H1 (cell line): Measurements from ENCODE around the gene STARD13. TPM values are rescaled to one million over a fixed set of nuclear protein-coding genes. Genes with fewer than 3 reads are reported as not detected.

Source experiments
- CTCF ChIA-PET: fragments of 300-600 bp; sonication (Branson Sonifier 250); formaldehyde crosslinking; loops from one replicate; lab custom pipeline; 2021; ENCODE audit not compliant: partially characterized antibody; lab: Charles Lee
- POLR2A ChIA-PET: fragments of 300-600 bp; sonication (Branson Sonifier 250); formaldehyde crosslinking; loops from one replicate; lab custom pipeline; 2021; ENCODE audit warnings: inconsistent platforms; ENCODE audit not compliant: partially characterized antibody; lab: Charles Lee
- DNase-seq, 2 experiments: peaks; one replicate each; pipeline versions ENCODE4 v3.0.0 to v3.0.0-alpha.2; 2010 to 2022; ENCODE audit warnings: low spot score in 2 of 2, low read depth in 1 of 2, mixed read lengths in 1 of 2
- FAIRE-seq: peaks from 2 replicates; lab custom pipeline; 2011; peaks lifted over from hg19 to GRCh38; lab: Jason Lieb, UNC
- H2AFZ ChIP-seq: 2 replicates; pipeline ENCODE4 v1.8.1; 2012; ENCODE audit warnings: low read length, inconsistent platforms
- H2AK5ac ChIP-seq: 2 replicates; pipeline ENCODE4 v1.6.1; 2013; ENCODE audit warnings: low read depth, low read length
- H2BK120ac ChIP-seq: replicated peaks from 2 replicates; pipeline ENCODE3; 2013; ENCODE audit warnings: low read depth, low read length, inconsistent platforms
- H2BK12ac ChIP-seq: 2 replicates; pipeline ENCODE4 v1.6.1; 2013; ENCODE audit warnings: low read depth, low read length
- H2BK15ac ChIP-seq: 2 replicates; pipeline ENCODE4 v1.6.1; 2013; ENCODE audit warnings: low read length
- H2BK20ac ChIP-seq: 2 replicates; pipeline ENCODE4 v1.6.1; 2013; ENCODE audit warnings: low read length
- H2BK5ac ChIP-seq: 2 replicates; pipeline ENCODE4 v1.6.1; 2013; ENCODE audit warnings: low read depth, low read length
- H3K14ac ChIP-seq: 2 replicates; pipeline ENCODE4 v1.6.1; 2013; ENCODE audit warnings: inconsistent platforms; ENCODE audit not compliant: insufficient read length
- H3K18ac ChIP-seq: 2 replicates; pipeline ENCODE4 v1.6.1; 2013; ENCODE audit warnings: low read length; ENCODE audit errors: extremely low read depth
- H3K23ac ChIP-seq: 2 replicates; pipeline ENCODE4 v1.6.1; 2013; ENCODE audit warnings: inconsistent platforms; ENCODE audit not compliant: insufficient read length
- H3K23me2 ChIP-seq: 2 replicates; pipeline ENCODE4 v1.6.1; 2013; ENCODE audit warnings: low read depth, low read length
- H3K27ac ChIP-seq: 2 replicates; pipeline ENCODE4 v1.6.1; 2011; ENCODE audit warnings: low read depth, low read length, inconsistent platforms
- H3K27me3 ChIP-seq, 4 experiments: replicated peaks in 1 of 4; 1 replicate in 1 of 4; 2 replicates in 3 of 4; pipeline versions ENCODE4 v1.6.1 to v1.8.1; 2011 to 2013; ENCODE audit warnings: low read length in 3 of 4, mild to moderate bottlenecking in 3 of 4, inconsistent platforms in 2 of 4, mixed read lengths in 2 of 4, moderate library complexity in 1 of 4; ENCODE audit not compliant: control insufficient read depth in 3 of 4, insufficient read depth in 3 of 4; ENCODE audit errors: extremely low read depth in 1 of 4
- H3K36me3 ChIP-seq, 4 experiments: 2 replicates each; pipeline versions ENCODE4 v1.6.1 to v1.8.1; 2011 to 2013; ENCODE audit warnings: mild to moderate bottlenecking in 4 of 4, low read length in 3 of 4, moderate library complexity in 2 of 4, control low read depth in 1 of 4, inconsistent platforms in 1 of 4; ENCODE audit not compliant: insufficient read depth in 4 of 4, control insufficient read depth in 2 of 4
- H3K4ac ChIP-seq: replicated peaks from 2 replicates; pipeline ENCODE3; 2013; ENCODE audit warnings: low read length, low read depth, mixed read lengths, inconsistent platforms; ENCODE audit not compliant: insufficient read length
- H3K4me1 ChIP-seq, 4 experiments: replicated peaks in 1 of 4; 1 replicate in 1 of 4; 2 replicates in 3 of 4; pipeline versions ENCODE4 v1.6.1 to v1.8.1; 2011 to 2013; ENCODE audit warnings: low read length in 3 of 4, inconsistent platforms in 2 of 4, mixed read lengths in 1 of 4; ENCODE audit not compliant: insufficient read depth in 4 of 4, control insufficient read depth in 3 of 4
- H3K4me2 ChIP-seq, 2 experiments: 2 replicates each; pipeline versions ENCODE4 v1.6.1 to v1.8.1; 2011 to 2013; ENCODE audit warnings: low read depth in 2 of 2, low read length in 2 of 2, control low read depth in 1 of 2, inconsistent platforms in 1 of 2, mild to moderate bottlenecking in 1 of 2; ENCODE audit not compliant: insufficient read depth in 1 of 2
- H3K4me3 ChIP-seq, 4 experiments: fragments of 200-600, 300-600 bp in 1 of 4; sonication (generic), shearing (Covaris generic), sonication (Bioruptor Twin) in 1 of 4; 2 replicates each; pipeline versions ENCODE4 v1.5.1 to v1.8.1; 2011 to 2016; ENCODE audit warnings: low read length in 4 of 4, low read depth in 3 of 4, control low read depth in 2 of 4, inconsistent platforms in 2 of 4, mild to moderate bottlenecking in 2 of 4, mixed read lengths in 1 of 4, moderate library complexity in 1 of 4; ENCODE audit not compliant: insufficient read depth in 2 of 4; ENCODE audit errors: extremely low read depth in 1 of 4
- H3K56ac ChIP-seq: replicated peaks from 2 replicates; pipeline ENCODE3; 2013; ENCODE audit warnings: low read depth, mild to moderate bottlenecking, mixed read lengths, low read length, inconsistent platforms; ENCODE audit not compliant: insufficient read length
- H3K79me1 ChIP-seq: 2 replicates; pipeline ENCODE4 v1.6.1; 2013; ENCODE audit warnings: low read depth, low read length, control low read depth
- H3K79me2 ChIP-seq, 2 experiments: 2 replicates each; pipeline versions ENCODE4 v1.6.1 to v1.8.1; 2012 to 2013; ENCODE audit warnings: low read length in 2 of 2, mild to moderate bottlenecking in 2 of 2, inconsistent platforms in 1 of 2; ENCODE audit not compliant: insufficient read depth in 2 of 2, control insufficient read depth in 1 of 2
- H3K9ac ChIP-seq, 4 experiments: replicated peaks in 1 of 4; 1 replicate in 1 of 4; 2 replicates in 3 of 4; pipeline versions ENCODE4 v1.6.1 to v1.8.1; 2011 to 2013; ENCODE audit warnings: low read depth in 3 of 4, low read length in 3 of 4, control low read depth in 2 of 4, mild to moderate bottlenecking in 2 of 4, moderate library complexity in 2 of 4, inconsistent platforms in 1 of 4; ENCODE audit errors: extremely low read depth in 1 of 4
- H3K9me3 ChIP-seq, 2 experiments: 2 replicates each; pipeline versions ENCODE4 v1.6.1 to v1.8.1; 2012 to 2013; ENCODE audit warnings: mild to moderate bottlenecking in 2 of 2, moderate library complexity in 2 of 2, control low read depth in 1 of 2, inconsistent platforms in 1 of 2, low read depth in 1 of 2, low read length in 1 of 2, mixed read lengths in 1 of 2; ENCODE audit not compliant: insufficient read depth in 2 of 2
- H4K20me1 ChIP-seq, 2 experiments: replicated peaks in 1 of 2; 2 replicates each; pipeline versions ENCODE3 to v1.8.1; 2011 to 2013; ENCODE audit warnings: inconsistent platforms in 2 of 2, low read length in 2 of 2, mild to moderate bottlenecking in 1 of 2; ENCODE audit not compliant: insufficient read depth in 2 of 2, control insufficient read depth in 1 of 2
- H4K5ac ChIP-seq: 2 replicates; pipeline ENCODE4 v1.6.1; 2013; ENCODE audit warnings: low read length, low read depth, mixed read lengths, inconsistent platforms; ENCODE audit not compliant: insufficient read length
- H4K8ac ChIP-seq: 2 replicates; pipeline ENCODE4 v1.8.0; 2013; ENCODE audit warnings: mild to moderate bottlenecking, moderate library complexity, low read length, inconsistent platforms; ENCODE audit not compliant: insufficient read depth; ENCODE audit errors: extremely low read depth
- H4K91ac ChIP-seq: replicated peaks from 2 replicates; pipeline ENCODE3; 2013; ENCODE audit warnings: low read length, mixed read lengths, inconsistent platforms; ENCODE audit not compliant: insufficient read length
- CTBP2 ChIP-seq: IDR thresholded peaks from 2 replicates; pipeline ENCODE4 v1.7.0; 2011; ENCODE audit warnings: borderline replicate concordance, mild to moderate bottlenecking, moderate library complexity, mixed read lengths, low read length; ENCODE audit not compliant: insufficient read depth, insufficient read length
- EZH2 ChIP-seq: fragments of 200-600 bp; sonication (generic); IDR thresholded peaks from 2 replicates; pipeline ENCODE4 v1.7.1; 2012; ENCODE audit warnings: low read depth, mild to moderate bottlenecking, moderate library complexity, low read length, inconsistent platforms; ENCODE audit not compliant: severe bottlenecking
- FOSL1 ChIP-seq: IDR thresholded peaks from 2 replicates; pipeline ENCODE4 v1.6.1; 2011; ENCODE audit warnings: mild to moderate bottlenecking, low read depth, low read length, moderate library complexity; ENCODE audit not compliant: insufficient read depth
- GABPA ChIP-seq: IDR thresholded peaks from 2 replicates; pipeline ENCODE4 v1.6.1; 2011; ENCODE audit warnings: mild to moderate bottlenecking, low read length, moderate library complexity, borderline replicate concordance; ENCODE audit not compliant: insufficient read depth
- KDM1A ChIP-seq: fragments of 200-600, 300-600 bp; sonication (generic); IDR thresholded peaks from 2 replicates; pipeline ENCODE4 v1.7.1; 2016; ENCODE audit warnings: mild to moderate bottlenecking, low read length, borderline replicate concordance
- POLR2AphosphoS5 ChIP-seq: IDR thresholded peaks from 2 replicates; pipeline ENCODE4 v1.6.1; 2011; ENCODE audit warnings: low read depth, low read length
- RNF2 ChIP-seq: fragments of 200-900, 300-1000 bp; sonication (generic); IDR thresholded peaks from 2 replicates; pipeline ENCODE4 v1.7.1; 2016; ENCODE audit warnings: borderline replicate concordance, low read depth, mild to moderate bottlenecking, antibody characterized with exemption, low read length; ENCODE audit not compliant: poor library complexity, severe bottlenecking; ENCODE audit errors: missing control alignments
- RXRA ChIP-seq: IDR thresholded peaks from 2 replicates; pipeline ENCODE4 v1.6.1; 2011; ENCODE audit warnings: low read depth, mild to moderate bottlenecking, low read length, moderate library complexity; ENCODE audit not compliant: insufficient read depth
- SIN3A ChIP-seq, 2 experiments: IDR thresholded peaks in 1 of 2; conservative IDR thresholded peaks in 1 of 2; 2 replicates each; pipeline ENCODE4 v1.6.1; 2011 to 2012; ENCODE audit warnings: low read length in 2 of 2, improper control_type of control experiment in 1 of 2, low read depth in 1 of 2, mild to moderate bottlenecking in 1 of 2
- SIX5 ChIP-seq: IDR thresholded peaks from 2 replicates; pipeline ENCODE4 v1.6.1; 2011; ENCODE audit warnings: mild to moderate bottlenecking, low read depth, low read length
- SP1 ChIP-seq: IDR thresholded peaks from 2 replicates; pipeline ENCODE4 v1.6.1; 2011; ENCODE audit warnings: low read depth, low read length
- SP4 ChIP-seq: IDR thresholded peaks from 2 replicates; pipeline ENCODE4 v1.6.1; 2012; ENCODE audit warnings: low read length, inconsistent platforms
- TAF1 ChIP-seq: IDR thresholded peaks from 2 replicates; pipeline ENCODE4 v1.6.1; 2011; ENCODE audit warnings: mild to moderate bottlenecking, low read depth, low read length
- YY1 ChIP-seq: IDR thresholded peaks from 2 replicates; pipeline ENCODE4 v1.6.1; 2011; ENCODE audit warnings: low read depth, mild to moderate bottlenecking, low read length
- WGBS, 2 experiments: shearing (Covaris generic) in 1 of 2; methylation state at CpG; one replicate each; pipeline versions ENCODE4 v1.1.6 to v1.1.7; 2013 to 2015; ENCODE audit warnings: low lambda C conversion rate in 2 of 2, mixed read lengths in 2 of 2, inconsistent platforms in 1 of 2, low coverage in 1 of 2, missing lambda C conversion rate in 1 of 2; ENCODE audit not compliant: insufficient replicate concordance in 2 of 2, insufficient coverage in 1 of 2, insufficient read length in 1 of 2; ENCODE audit errors: extremely low coverage in 1 of 2, missing lambda C conversion rate in 1 of 2; 5-methylcytosine and 5-hydroxymethylcytosine counted together
- polyA plus RNA-seq, 7 experiments: library from polyadenylated mRNA; depleted of rRNA in 3 of 7; stranded (reverse) in 5 of 7; unstranded in 2 of 7; fragments of >200 nt in 5 of 7; fragments of 200-250 nt in 2 of 7; gene quantifications; 1 replicate in 5 of 7; 2 replicates in 1 of 7; 4 replicates in 1 of 7; pipeline versions ENCODE4 v1.2.1 to v1.2.3, GENCODE V29; 2011 to 2013; ENCODE audit warnings: missing spikeins in 2 of 7, mixed read lengths in 2 of 7
- total RNA-seq: library from RNA; stranded (reverse); fragmentation: NEBNext Ultra II Directional; extraction: Animal tissue kit (Norgen Biotek cat#: 25700); gene quantifications from 2 replicates; pipeline ENCODE4 v1.2.1, GENCODE V29; 2021

The STARD13 gene
- total and polyA plus RNA-seq, 2 of the 8 experiments (the other 6 are each of a cell fraction or from before 2014, with no cell fraction given), result 0.82 to 2.9 TPM

GRCh38 chr13:33249066-33249465 is 36.5 kb downstream of the STARD13 start:
- H2AFZ ChIP-seq, result no peak overlapping the region
- H4K20me1 ChIP-seq, result no peaks in the 10 kb centered on the region
- H2BK120ac ChIP-seq, result no peak overlapping the region
- POLR2A ChIA-PET, result interaction anchor here (0.7 kb wide), 1 partner anchor 31 kb away, joined by 3 read pairs; no protein-coding TSS in a partner anchor
- no peaks in the 10 kb centered on the region for H3K36me3 ChIP-seq
- H3K4ac ChIP-seq, result no peak overlapping the region
- DNase-seq (no peak), FAIRE-seq (no peak)
- H3K18ac ChIP-seq, result no peak overlapping the region
- H3K56ac ChIP-seq, result no peak overlapping the region
- H3K79me2 ChIP-seq, result no peaks in the 10 kb centered on the region
- H3K79me1 ChIP-seq, result no peaks in the 10 kb centered on the region
- H3K23ac ChIP-seq, result no peak overlapping the region
- no peak overlapping the region for H3K4me3 ChIP-seq
- H2BK5ac ChIP-seq, result no peak overlapping the region
- H4K91ac ChIP-seq, result no peak overlapping the region
- no peak overlapping the region for H4K8ac ChIP-seq
- CTCF ChIA-PET, result interaction anchor here (0.7 to 1.0 kb wide), 2 partner anchors 52 to 62 kb away, joined by 3 read pairs; no protein-coding TSS in a partner anchor
- no peak overlapping the region for H2BK15ac ChIP-seq
- no peak overlapping the region for H2BK12ac ChIP-seq
- H4K5ac ChIP-seq, result no peak overlapping the region
- no peak overlapping the region for H3K4me2 ChIP-seq
- no peak overlapping the region for H2BK20ac ChIP-seq
- whole genome bisulfite sequencing, 2 experiments, result 92% methylated on average over 6 of the region's 6 CpGs; no CpG with 5 or more reads in 1 of the 2 experiments
- no peak overlapping the region for H3K27ac ChIP-seq
- H3K14ac ChIP-seq, result no peak overlapping the region
- no peaks in the 10 kb centered on the region for H3K4me1 ChIP-seq
- H2AK5ac ChIP-seq, result no peak overlapping the region
- no peaks in the 10 kb centered on the region for H3K9me3 ChIP-seq
- no peaks in the 10 kb centered on the region for H3K27me3 ChIP-seq
- H3K9ac ChIP-seq, result no peak overlapping the region
- no peaks in the 10 kb centered on the region for H3K23me2 ChIP-seq
- TF ChIP-seq SP4 (no peak), CTBP2 (no peak), SIX5 (no peak), KDM1A (no peak), RNF2 (no peak), POLR2AphosphoS5 (no peak), FOSL1 (no peak), EZH2 (no peak), TAF1 (no peak), RXRA (no peak), GABPA (no peak), YY1 (no peak), SP1 (no peak), SIN3A (conservative IDR thresholded peaks at IDR 0.05 in 1 of 2, IDR thresholded peaks at IDR 0.05 in 1 of 2; ENCODE audit: low read depth in 1 of 2, low read length in 2 of 2) (no peak)
